ENCODE results near the gene TFAP2B. TPM values are rescaled to one million over a fixed set of nuclear protein-coding genes. Genes with fewer than 3 reads are reported as not detected.

TFAP2B gene
- total RNA-seq, 1 donor from 2014 or later: not detected

DNA sequence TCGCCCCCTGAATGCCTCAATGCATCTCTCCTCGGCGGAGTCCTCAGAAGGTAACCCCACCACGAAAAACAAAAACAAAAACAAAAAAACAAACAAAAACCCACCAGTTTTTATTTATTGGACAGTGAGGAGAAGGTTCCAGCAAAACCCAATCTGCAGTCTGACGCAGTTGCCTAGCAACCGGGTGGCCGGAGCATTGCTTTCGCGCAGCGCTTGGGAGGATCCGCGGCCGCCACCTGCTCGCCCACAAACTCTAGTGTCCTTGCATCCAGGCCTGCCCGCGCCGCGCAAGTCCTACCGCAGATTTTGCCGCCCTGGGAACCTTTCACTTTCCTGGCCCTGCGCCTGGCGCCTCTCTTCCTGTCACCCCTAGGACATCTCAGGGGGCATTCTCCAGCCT is 17.6 kb downstream of the TFAP2B start:
- Mint-ChIP-seq H3K4me1 (ENCODE audit: low read depth, unreplicated experiment) (no peaks in the 10 kb centered on the region), H3K9me3 (ENCODE audit: unreplicated experiment) (peaks cover 8% of the 10 kb centered on the region), H3K27ac (ENCODE audit: unreplicated experiment) (no peak overlapping the region), H3K36me3 (ENCODE audit: low read depth, unreplicated experiment) (no peaks in the 10 kb centered on the region), H3K4me3 (ENCODE audit: unreplicated experiment) (no peak overlapping the region), H3K27me3 (ENCODE audit: low read depth, unreplicated experiment) (peaks cover 97% of the 10 kb centered on the region)
- no peak for DNase-seq (ENCODE audit: low read depth)
- Histone ChIP-seq H2AFZ (ENCODE audit: low read depth, low read length) (no peak overlapping the region), H3K79me2 (ENCODE audit: insufficient read depth, low read length) (no peaks in the 10 kb centered on the region), H3K4me1 (ENCODE audit: insufficient read depth, low read length) (no peaks in the 10 kb centered on the region), H3K9me3 (ENCODE audit: insufficient read depth, low read depth, low read length) (no peaks in the 10 kb centered on the region), H3K4me2 (ENCODE audit: low read length) (no peak overlapping the region), H4K20me1 (ENCODE audit: insufficient read depth, low read length) (no peaks in the 10 kb centered on the region), H3K9ac (ENCODE audit: low read length) (no peak overlapping the region), H3K27me3 (ENCODE audit: insufficient read depth, low read length) (peaks cover 21% of the 10 kb centered on the region), H3K4me3 (ENCODE audit: insufficient read depth, low read depth, low read length) (no peak overlapping the region), H3K27ac (ENCODE audit: low read depth, low read length) (no peak overlapping the region), H3K36me3 (ENCODE audit: insufficient read depth, low read length) (no peaks in the 10 kb centered on the region)
- FAIRE-seq: no peak
- TF ChIP-seq, protein P1, sequence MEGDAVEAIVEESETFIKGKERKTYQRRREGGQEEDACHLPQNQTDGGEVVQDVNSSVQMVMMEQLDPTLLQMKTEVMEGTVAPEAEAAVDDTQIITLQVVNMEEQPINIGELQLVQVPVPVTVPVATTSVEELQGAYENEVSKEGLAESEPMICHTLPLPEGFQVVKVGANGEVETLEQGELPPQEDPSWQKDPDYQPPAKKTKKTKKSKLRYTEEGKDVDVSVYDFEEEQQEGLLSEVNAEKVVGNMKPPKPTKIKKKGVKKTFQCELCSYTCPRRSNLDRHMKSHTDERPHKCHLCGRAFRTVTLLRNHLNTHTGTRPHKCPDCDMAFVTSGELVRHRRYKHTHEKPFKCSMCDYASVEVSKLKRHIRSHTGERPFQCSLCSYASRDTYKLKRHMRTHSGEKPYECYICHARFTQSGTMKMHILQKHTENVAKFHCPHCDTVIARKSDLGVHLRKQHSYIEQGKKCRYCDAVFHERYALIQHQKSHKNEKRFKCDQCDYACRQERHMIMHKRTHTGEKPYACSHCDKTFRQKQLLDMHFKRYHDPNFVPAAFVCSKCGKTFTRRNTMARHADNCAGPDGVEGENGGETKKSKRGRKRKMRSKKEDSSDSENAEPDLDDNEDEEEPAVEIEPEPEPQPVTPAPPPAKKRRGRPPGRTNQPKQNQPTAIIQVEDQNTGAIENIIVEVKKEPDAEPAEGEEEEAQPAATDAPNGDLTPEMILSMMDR (IDR thresholded peaks at IDR 0.05; ENCODE audit: insufficient read depth, low read depth, low read length): no peak
- no peak for TF ChIP-seq EZH2 (IDR thresholded peaks at IDR 0.05; ENCODE audit: insufficient read depth, low read length)

DNA sequence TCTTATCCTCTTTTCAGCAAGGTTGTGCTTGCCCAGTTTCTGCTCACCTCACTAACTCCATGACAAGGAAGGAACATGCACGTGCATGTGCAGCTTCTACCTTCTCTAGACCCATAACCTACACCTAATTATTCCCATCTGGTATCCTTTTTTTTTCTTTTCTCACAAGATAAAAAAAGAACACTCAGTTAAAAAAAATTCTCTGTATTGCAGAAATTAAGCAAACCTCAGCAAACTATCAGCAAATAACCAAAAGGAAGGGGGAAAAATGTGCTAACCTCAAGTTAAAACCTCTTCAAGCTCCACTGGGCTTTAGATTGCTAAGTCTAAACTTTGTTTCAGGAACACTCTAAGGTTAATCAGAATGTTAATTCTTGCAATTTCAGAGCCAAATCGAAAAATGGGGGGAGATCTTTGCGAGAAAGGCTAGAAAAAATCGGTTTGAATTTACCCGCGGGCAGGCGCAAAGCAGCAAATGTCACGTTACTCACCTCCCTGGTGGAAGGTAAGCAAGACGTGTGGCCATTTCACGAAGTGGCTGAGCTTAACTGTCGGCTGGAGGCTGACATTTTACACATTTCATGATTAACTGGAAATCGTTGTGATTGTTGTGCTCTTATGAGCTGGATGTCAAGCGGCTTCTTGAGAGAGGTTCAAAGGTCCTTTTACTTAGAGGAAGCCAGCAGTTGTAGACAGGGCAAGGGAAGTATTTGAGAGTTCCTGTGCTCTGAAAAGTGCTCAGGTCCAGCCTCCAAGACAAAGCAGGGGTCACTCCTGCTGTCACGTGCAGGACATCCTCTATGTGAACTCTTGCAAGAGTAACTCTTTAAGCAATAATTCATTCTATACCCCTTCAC is 19.1 kb downstream of the TFAP2B start:
- H3K27me3 Mint-ChIP-seq (ENCODE audit: low read depth, unreplicated experiment): peaks cover 97% of the 10 kb centered on the region
- Histone ChIP-seq H3K4me2 (ENCODE audit: low read length) (no peak overlapping the region), H3K36me3 (ENCODE audit: insufficient read depth, low read length) (no peaks in the 10 kb centered on the region)

More for the DNA sequence above, 19.1 kb downstream of the TFAP2B start:
- no peaks in the 10 kb centered on the region for H3K4me1 ChIP-seq (ENCODE audit: insufficient read depth, low read length)
- FAIRE-seq: no peak
- H3K79me2 ChIP-seq (ENCODE audit: insufficient read depth, low read length): no peaks in the 10 kb centered on the region
- H2AFZ ChIP-seq (ENCODE audit: low read depth, low read length): no peak overlapping the region
- H3K27ac ChIP-seq (ENCODE audit: low read depth, low read length): no peak overlapping the region
- TF ChIP-seq, protein P1 (IDR thresholded peaks at IDR 0.05; ENCODE audit: insufficient read depth, low read depth, low read length): no peak
- TF ChIP-seq EZH2 (IDR thresholded peaks at IDR 0.05; ENCODE audit: insufficient read depth, low read length): no peak
- peaks cover 23% of the 10 kb centered on the region for H3K27me3 ChIP-seq (ENCODE audit: insufficient read depth, low read length)
- H3K4me3 Mint-ChIP-seq (ENCODE audit: unreplicated experiment): no peak overlapping the region
- H3K27ac Mint-ChIP-seq (ENCODE audit: unreplicated experiment): no peak overlapping the region
- no peak overlapping the region for H3K4me3 ChIP-seq (ENCODE audit: insufficient read depth, low read depth, low read length)
- peaks cover 8% of the 10 kb centered on the region for H3K9me3 Mint-ChIP-seq (ENCODE audit: unreplicated experiment)
- H3K4me1 Mint-ChIP-seq (ENCODE audit: low read depth, unreplicated experiment): peaks cover under 1% of the 10 kb centered on the region
- no peaks in the 10 kb centered on the region for H3K36me3 Mint-ChIP-seq (ENCODE audit: low read depth, unreplicated experiment)
- no peaks in the 10 kb centered on the region for H4K20me1 ChIP-seq (ENCODE audit: insufficient read depth, low read length)
- DNase-seq (ENCODE audit: low read depth): no peak
- no peak overlapping the region for H3K9ac ChIP-seq (ENCODE audit: low read length)
- H3K9me3 ChIP-seq (ENCODE audit: insufficient read depth, low read depth, low read length): no peaks in the 10 kb centered on the region

Measured in astrocyte (in vitro differentiated cells and primary cell).